Measurements from ENCODE around the gene PPP3CA.

GRCh38 chr4:101315041-101315440, 32.3 kb downstream of the PPP3CA start:
- TF ChIP-seq POLR2A (IDR thresholded peaks at IDR 0.05) (no peak), CTCF (IDR thresholded peaks at IDR 0.05) (no peak), EP300 (IDR thresholded peaks at IDR 0.05) (no peak)
